ENCODE results near the gene LGALS9. TPM values are rescaled to one million over a fixed set of nuclear protein-coding genes. Genes with fewer than 3 reads are reported as not detected.
"Not testable (repeated sequence)": the region's sequence is repeated elsewhere in the genome, so short reads cannot be mapped to it uniquely, and the experiment has no call there.

Gene LGALS9
- total RNA-seq, 4 donors from 2014 or later: 20.2 to 76.1 (median 23.9) TPM

DNA sequence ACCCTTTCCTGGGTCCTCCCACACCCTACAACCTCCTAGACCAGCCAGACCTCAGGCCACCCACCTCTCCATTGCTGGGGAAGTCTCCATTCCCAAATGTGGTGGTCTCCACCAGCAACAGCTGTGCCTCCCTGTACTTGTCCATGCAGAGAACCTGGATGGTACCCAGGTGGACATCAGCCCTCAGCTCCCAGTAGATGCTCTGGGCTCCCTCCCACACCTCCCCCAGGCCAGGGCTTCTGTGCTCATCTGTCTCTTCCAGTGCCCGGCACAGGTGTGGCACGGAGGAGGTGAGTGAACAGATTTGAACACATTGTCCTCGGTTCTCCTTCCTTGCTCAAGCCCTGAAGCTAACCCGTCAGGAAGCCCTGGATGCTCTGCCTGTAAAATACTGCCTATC lies 34.6 kb downstream of the LGALS9 start:
- Histone ChIP-seq H3K4me1 (no peaks in the 10 kb centered on the region), H3K36me3 (no peaks in the 10 kb centered on the region), H3K4me3 (no peak overlapping the region), H3K27me3 (peaks cover 0 to 6% (median 0%) of the 10 kb centered on the region in 4 donors), H3K9me3 (no peaks in the 10 kb centered on the region), H3K27ac (no peak overlapping the region)
- intact Hi-C loops (cut with DNase I): no loop called here
- 70 to 83% methylated on average over 3 to 4 of the region's 4 CpGs for WGBS, 2 donors
- no peak for DNase-seq
- TF ChIP-seq CTCF (IDR thresholded peaks at IDR 0.05) (no peak), POLR2A (IDR thresholded peaks at IDR 0.05) (no peak)

GRCh38 chr17:27666270-27666669 lies 35.3 kb downstream of the LGALS9 start:
- H3K27me3 ChIP-seq; DNase-seq; H3K36me3 ChIP-seq; H3K4me3 ChIP-seq; intact Hi-C loops (cut with DNase I); H3K4me1 ChIP-seq; H3K9me3 ChIP-seq; H3K27ac ChIP-seq: not testable (repeated sequence)
- WGBS, 2 donors: 58% methylated on average over 4 of the region's 6 CpGs; no CpG with 5 or more reads in 1 of the 2 donors

DNA sequence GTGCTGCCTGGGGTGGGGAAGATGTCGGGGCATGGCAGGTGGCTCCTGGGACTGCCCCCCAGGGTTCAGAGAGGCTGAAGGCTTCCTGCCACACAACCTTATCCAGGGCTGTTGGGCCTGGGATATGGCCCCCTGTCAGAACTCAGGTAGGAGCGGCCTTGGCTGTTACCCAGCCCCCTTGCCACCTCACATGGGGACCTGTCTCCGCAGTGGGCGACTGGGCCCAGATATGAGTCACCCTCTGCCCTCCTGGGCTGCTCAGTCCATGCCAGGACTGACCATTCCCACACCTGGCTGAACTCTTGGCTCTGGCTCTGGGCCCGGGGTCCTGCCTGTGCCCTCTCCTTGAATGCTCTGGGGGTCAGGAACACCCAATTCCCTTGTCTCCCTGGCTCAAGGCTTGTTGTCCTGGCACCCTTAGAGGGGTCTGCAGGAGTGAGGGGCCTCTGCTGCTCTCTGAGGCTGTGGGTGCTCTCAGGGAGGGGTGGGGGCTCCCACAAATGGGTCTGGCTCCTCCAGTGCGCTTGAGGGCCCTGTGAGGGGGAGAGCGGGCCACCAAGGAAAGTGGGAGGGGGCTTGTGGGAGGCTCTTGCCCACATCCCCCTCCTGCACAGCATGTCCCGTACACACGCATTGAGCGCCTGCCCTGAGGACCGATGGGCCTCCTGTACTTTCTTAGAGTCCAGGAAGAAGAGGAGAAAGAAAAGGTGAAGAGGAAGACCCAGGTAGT lies 36.0 kb downstream of the LGALS9 start:
- 60 to 100% methylated on average over 1 of the region's 11 CpGs for WGBS, 2 donors
- TF ChIP-seq CTCF (IDR thresholded peaks at IDR 0.05): no peak
- no peak for TF ChIP-seq POLR2A (IDR thresholded peaks at IDR 0.05)
- Histone ChIP-seq H3K36me3 (no peaks in the 10 kb centered on the region), H3K27me3 (peaks cover 0 to 6% (median 0%) of the 10 kb centered on the region in 4 donors), H3K9me3 (no peaks in the 10 kb centered on the region), H3K4me3 (no peak overlapping the region), H3K27ac (no peak overlapping the region), H3K4me1 (no peaks in the 10 kb centered on the region)
- DNase-seq: no peak
- intact Hi-C loops (cut with DNase I): no loop called here

DNA sequence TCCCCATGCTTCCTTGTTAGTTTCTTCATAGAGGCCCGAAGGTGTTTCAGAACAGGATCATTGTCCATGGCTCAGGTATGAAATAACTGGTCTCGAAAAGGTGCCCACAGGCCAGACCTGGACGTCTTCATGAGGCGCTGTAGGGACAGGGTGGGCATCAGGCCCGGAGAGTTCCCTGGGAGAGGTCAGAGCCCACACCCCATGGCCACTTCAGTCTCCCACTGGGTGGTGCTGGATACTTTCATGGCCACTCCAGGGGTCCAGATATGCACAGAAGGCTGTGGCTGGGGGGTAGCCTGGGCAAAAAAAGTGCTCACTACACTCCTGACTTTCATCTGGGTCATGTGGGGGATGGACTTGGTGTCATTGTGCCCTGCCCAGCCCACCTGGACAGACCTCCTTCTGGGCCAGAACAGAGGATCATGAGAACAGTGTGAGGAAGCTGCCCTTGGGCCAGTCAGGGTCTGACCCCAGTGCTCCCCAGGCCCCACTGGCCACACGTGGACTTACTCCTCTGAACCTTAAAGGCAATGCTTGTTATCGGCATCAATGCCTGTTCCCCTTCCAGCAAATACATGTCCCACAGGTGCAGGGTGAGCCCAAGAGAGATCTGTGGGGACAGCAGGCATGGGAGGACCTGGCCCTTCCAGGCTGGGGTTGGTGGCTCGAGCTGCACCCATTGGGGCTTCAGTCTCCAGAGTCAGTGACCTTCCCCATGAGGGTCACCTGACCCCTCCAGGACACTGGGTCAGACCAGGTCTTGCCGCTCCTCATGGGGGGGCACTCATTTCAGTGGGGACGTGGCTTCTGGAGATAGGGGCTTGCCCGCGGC lies 36.9 kb downstream of the LGALS9 start:
- DNase-seq: no peak

DNA sequence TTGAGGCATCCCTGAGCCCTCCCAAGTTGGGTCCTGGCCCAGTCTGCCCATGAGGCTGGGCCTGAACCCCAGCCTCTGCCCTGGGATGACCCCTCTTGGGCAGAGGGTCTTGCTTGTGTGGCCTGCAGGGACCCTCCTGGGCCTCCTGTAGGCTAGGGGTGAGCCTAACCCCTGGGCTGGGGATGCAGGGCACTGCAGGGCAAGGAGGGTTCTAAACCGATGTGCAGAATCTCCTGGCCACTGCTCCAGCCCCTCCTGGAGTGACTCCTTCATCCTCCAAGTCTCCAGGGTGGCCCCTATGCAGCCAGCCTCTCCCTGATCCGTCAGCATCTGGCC lies 37.5 kb downstream of the LGALS9 start:
- no peak for TF ChIP-seq CTCF (IDR thresholded peaks at IDR 0.05)
- no peak for TF ChIP-seq POLR2A (IDR thresholded peaks at IDR 0.05)
- H3K27me3 ChIP-seq: no peaks in the 10 kb centered on the region
- intact Hi-C loops (cut with DNase I): no loop called here
- no peak overlapping the region for H3K27ac ChIP-seq
- H3K9me3 ChIP-seq: no peaks in the 10 kb centered on the region
- no peak for DNase-seq
- 38 to 50% methylated on average over 1 to 2 of the region's 2 CpGs for WGBS, 2 donors
- H3K4me3 ChIP-seq: no peak overlapping the region
- no peaks in the 10 kb centered on the region for H3K36me3 ChIP-seq
- H3K4me1 ChIP-seq: no peaks in the 10 kb centered on the region

More for the DNA sequence above, 36.9 kb downstream of the LGALS9 start:
- Histone ChIP-seq H3K9me3 (no peaks in the 10 kb centered on the region), H3K27ac (no peak overlapping the region), H3K36me3 (no peaks in the 10 kb centered on the region), H3K4me3 (no peak overlapping the region), H3K27me3 (no peaks in the 10 kb centered on the region), H3K4me1 (no peaks in the 10 kb centered on the region)
- no peak for TF ChIP-seq CTCF (IDR thresholded peaks at IDR 0.05)
- TF ChIP-seq POLR2A (IDR thresholded peaks at IDR 0.05): no peak
- whole genome bisulfite sequencing, 2 donors: 78 to 80% methylated on average over 4 to 7 of the region's 12 CpGs
- intact Hi-C loops (cut with DNase I): no loop called here

Measured in esophagus squamous epithelium (tissue), 5 donors.